Stomach (tissue), 4 donors: ENCODE data around the gene NFU1.

Experiments used
- CTCF ChIP-seq, 7 experiments: fragments of 450-650 bp in 4 of 7; fragments of 200-600 bp in 3 of 7; sonication (generic) in 3 of 7; IDR thresholded peaks; one replicate each; pipeline ENCODE4 v1.5.1; 2016 to 2019; ENCODE audit warnings: antibody characterized with exemption in 7 of 7, control low read depth in 2 of 7, mild to moderate bottlenecking in 1 of 7
- POLR2A ChIP-seq, 4 donors: fragments of 450-650 bp; IDR thresholded peaks; one replicate each; pipeline ENCODE4 v1.6.1; 2016; ENCODE audit warnings: antibody characterized with exemption in 4 of 4, control low read depth in 2 of 4, mild to moderate bottlenecking in 1 of 4, moderate library complexity in 1 of 4
- POLR2AphosphoS5 ChIP-seq, 3 donors: sonication (generic); formaldehyde crosslinking; IDR thresholded peaks; one replicate each; pipeline ENCODE4 v1.6.1; 2016; ENCODE audit warnings: antibody characterized with exemption in 3 of 3

GRCh38 chr2:69429491-69430183 lies 7.6 kb downstream of the NFU1 start:
- TF ChIP-seq CTCF (IDR thresholded peaks at IDR 0.05) (no peak), POLR2A (IDR thresholded peaks at IDR 0.05) (no peak), POLR2AphosphoS5 (IDR thresholded peaks at IDR 0.05) (no peak)
